K562 (cell line): ENCODE data around the gene MMEL1. TPM values are rescaled to one million over a fixed set of nuclear protein-coding genes. Genes with fewer than 3 reads are reported as not detected.

Source experiments
- ATAC-seq: fragments of 200-7000 bp; cut with Tn5 transposase; 3 replicates; pipeline ENCODE4 v1.9.1; 2020; ENCODE audit warnings: moderate library complexity
- BruUV-seq: library from RNA; stranded (reverse); fragments of 400-500 nt; replicated peaks from 2 replicates; lab custom pipeline; 2021; lab: Mats Ljungman, UMichigan
- CTCF ChIA-PET: fragments of 300-600 bp; formaldehyde crosslinking; extraction: SDS; loops from one replicate; lab custom pipeline; 2021; ENCODE audit warnings: low intra/inter-chr PET ratio; lab: Yijun Ruan, JAX
- POLR2A ChIA-PET: fragments of 300-600, 350-650 bp; sonication (Branson Sonifier 250); formaldehyde crosslinking; extraction: SDS; loops from one replicate; lab custom pipeline; 2021; ENCODE audit warnings: antibody characterized with exemption, inconsistent platforms; lab: Yijun Ruan, JAX
- DNase-seq, 4 experiments: peaks; one replicate each; pipeline versions ENCODE4 v3.0.0 to v3.0.0-alpha.2; 2011 to 2018; ENCODE audit warnings: low spot score in 3 of 4, mixed read lengths in 3 of 4; ENCODE audit errors: extremely low read depth in 1 of 4
- FAIRE-seq: peaks from 2 replicates; lab custom pipeline; 2011; peaks lifted over from hg19 to GRCh38; lab: Jason Lieb, UNC
- H2AFZ ChIP-seq: 2 replicates; pipeline ENCODE4 v1.6.0; 2011; ENCODE audit warnings: low read depth, low read length, control low read depth, inconsistent platforms
- H3K27ac ChIP-seq: fragments of 200-600 bp; 3 replicates; pipeline ENCODE4 v1.8.0; 2011; ENCODE audit warnings: low read depth, mild to moderate bottlenecking, control low read depth, inconsistent platforms, low read length, moderate library complexity, mixed read lengths; ENCODE audit errors: extremely low read depth
- H3K27me3 ChIP-seq, 2 experiments: fragments of 300-600 bp in 1 of 2; 2 replicates in 1 of 2; 3 replicates in 1 of 2; pipeline versions ENCODE4 v1.6.0 to v1.8.0; 2011; ENCODE audit warnings: inconsistent platforms in 2 of 2, low read length in 2 of 2, mild to moderate bottlenecking in 1 of 2, mixed read lengths in 1 of 2, moderate library complexity in 1 of 2; ENCODE audit not compliant: control insufficient read depth in 2 of 2, insufficient read depth in 2 of 2
- H3K36me3 ChIP-seq: fragments of 300-600 bp; 3 replicates; pipeline ENCODE4 v1.8.0; 2011; ENCODE audit warnings: mild to moderate bottlenecking, low read length, inconsistent platforms; ENCODE audit not compliant: control insufficient read depth, insufficient read depth
- H3K4me1 ChIP-seq, 2 experiments: fragments of 200-600 bp in 1 of 2; replicated peaks in 1 of 2; 2 replicates in 1 of 2; 3 replicates in 1 of 2; pipeline versions ENCODE4 v1.5.1 to v1.8.0; 2011; ENCODE audit warnings: inconsistent platforms in 2 of 2, low read length in 2 of 2, mild to moderate bottlenecking in 1 of 2, mixed read lengths in 1 of 2, moderate library complexity in 1 of 2; ENCODE audit not compliant: control insufficient read depth in 2 of 2, insufficient read depth in 2 of 2
- H3K4me2 ChIP-seq: 2 replicates; pipeline ENCODE4 v1.6.1; 2011; ENCODE audit warnings: low read length, control low read depth, inconsistent platforms, mixed read lengths; ENCODE audit not compliant: insufficient read depth
- H3K4me3 ChIP-seq: fragments of 200-600 bp; sonication (generic), shearing (Covaris generic); 2 replicates; pipeline ENCODE4 v1.5.1; 2016; ENCODE audit warnings: control low read depth, inconsistent platforms
- H3K79me2 ChIP-seq: fragments of 200-600 bp; 3 replicates; pipeline ENCODE4 v1.8.0; 2011; ENCODE audit warnings: low read length, inconsistent platforms; ENCODE audit not compliant: control insufficient read depth, insufficient read depth
- H3K9ac ChIP-seq, 2 experiments: 2 replicates each; pipeline versions ENCODE4 v1.6.0 to v1.6.1; 2011; ENCODE audit warnings: low read depth in 2 of 2, low read length in 2 of 2, control low read depth in 1 of 2, inconsistent platforms in 1 of 2, mild to moderate bottlenecking in 1 of 2, mixed read lengths in 1 of 2; ENCODE audit not compliant: insufficient read depth in 1 of 2
- H3K9me1 ChIP-seq: one replicate; pipeline ENCODE4 v1.6.0; 2011; ENCODE audit warnings: inconsistent platforms, mild to moderate bottlenecking, low read length, moderate library complexity; ENCODE audit not compliant: control insufficient read depth, insufficient read depth
- H3K9me3 ChIP-seq: replicated peaks from 2 replicates; pipeline ENCODE4 v1.5.1; 2011; ENCODE audit warnings: low read depth, low read length, inconsistent platforms; ENCODE audit not compliant: control insufficient read depth, insufficient read depth
- H4K20me1 ChIP-seq: replicated peaks from 2 replicates; pipeline ENCODE4 v1.6.1; 2011; ENCODE audit warnings: low read length, inconsistent platforms, mixed read lengths; ENCODE audit not compliant: control insufficient read depth, insufficient read depth
- FOXK2 ChIP-seq, 2 experiments: fragments of 450-650 bp; IDR thresholded peaks in 1 of 2; conservative IDR thresholded peaks in 1 of 2; 2 replicates each; pipeline ENCODE4 v1.6.1; 2016; ENCODE audit warnings: low read depth in 2 of 2, mild to moderate bottlenecking in 1 of 2
- KAT2B ChIP-seq: IDR thresholded peaks from one replicate; pipeline ENCODE4 v1.6.1; 2012; ENCODE audit warnings: low read depth, mild to moderate bottlenecking, control low read depth, inconsistent platforms, low read length, moderate library complexity
- NR3C1 ChIP-seq: sonication (generic); formaldehyde crosslinking; IDR thresholded peaks from 2 replicates; pipeline ENCODE4 v1.8.1; 2022; ENCODE audit warnings: missing genetic modification reagents
- POLR2B ChIP-seq: fragments of 450-650 bp; IDR thresholded peaks from 2 replicates; pipeline ENCODE4 v1.6.1; 2018; ENCODE audit warnings: low read depth; ENCODE audit not compliant: partially characterized antibody
- SLC30A9 ChIP-seq: fragments of 250-450 bp; sonication (Bioruptor Pico); IDR thresholded peaks from 2 replicates; pipeline ENCODE4 v1.8.0; 2022; ENCODE audit warnings: mild to moderate bottlenecking, moderate library complexity
- WGBS: fragments of 100-300 bp; shearing (Covaris generic); methylation state at CpG from one replicate; pipeline ENCODE4 v1.1.6; 2016; ENCODE audit warnings: low coverage, mixed read lengths; ENCODE audit not compliant: insufficient coverage; ENCODE audit errors: missing lambda C conversion rate; 5-methylcytosine and 5-hydroxymethylcytosine counted together
- in situ Hi-C: fragments of 300-500 bp; cut with MboI; formaldehyde crosslinking; loops from 4 replicates; pipeline ENCODE4 v1.15.0; 2018; ENCODE audit warnings: inconsistent platforms, mixed read lengths
- intact Hi-C: fragments of 100-400 bp; cut with micrococcal nuclease; formaldehyde crosslinking; loops from 2 replicates; pipeline ENCODE4 v1.14.2; 2022
- polyA plus RNA-seq, 8 experiments: library from polyadenylated mRNA; depleted of rRNA in 4 of 8; stranded (reverse) in 5 of 8; unstranded in 3 of 8; fragments of >200 nt; fragmentation: Nextera tagmentation in 2 of 8; fragmentation: Illumina TruSeq in 1 of 8; extraction: Ambion mirVana in 2 of 8; extraction: Trizol in 1 of 8; gene quantifications; 2 replicates each; pipeline versions ENCODE4 v1.2.1 to v1.2.3, GENCODE V29; 2011 to 2014; ENCODE audit warnings: inconsistent platforms in 1 of 8, missing spikeins in 1 of 8
- total RNA-seq, 7 experiments: library from RNA; depleted of rRNA in 6 of 7; stranded (reverse); fragments of >200 nt in 6 of 7; fragmentation: Illumina TruSeq in 2 of 7; extraction: Trizol in 2 of 7; gene quantifications; 2 replicates each; pipeline versions ENCODE4 v1.2.1 to v1.2.3, GENCODE V29; 2011 to 2021; ENCODE audit warnings: low replicate concordance in 1 of 7
- TF ChIP-seq, protein P1 (sequence below), 2 experiments: IDR thresholded peaks; 2 replicates each; pipeline ENCODE4 v1.6.1; 2012; ENCODE audit warnings: improper control_type of control experiment in 2 of 2, low read depth in 2 of 2, low read length in 2 of 2, borderline replicate concordance in 1 of 2
- TF ChIP-seq, protein P2 (sequence below): sonication (generic); formaldehyde crosslinking; IDR thresholded peaks from 2 replicates; pipeline ENCODE4 v1.8.1; 2023; ENCODE audit warnings: mild to moderate bottlenecking, missing genetic modification reagents, moderate library complexity
- TF ChIP-seq, protein P3 (sequence below), 2 experiments: fragments of 450-650 bp; formaldehyde crosslinking in 1 of 2; IDR thresholded peaks; 2 replicates each; pipeline versions ENCODE4 v1.4.0 to v1.6.1; 2014 to 2020; ENCODE audit warnings: mild to moderate bottlenecking in 2 of 2, borderline replicate concordance in 1 of 2, low read depth in 1 of 2

Gene MMEL1
- total and polyA plus RNA-seq, 9 of the 15 experiments (the other 6 are each of a cell fraction or from before 2014, with no cell fraction given), result not detected

DNA sequence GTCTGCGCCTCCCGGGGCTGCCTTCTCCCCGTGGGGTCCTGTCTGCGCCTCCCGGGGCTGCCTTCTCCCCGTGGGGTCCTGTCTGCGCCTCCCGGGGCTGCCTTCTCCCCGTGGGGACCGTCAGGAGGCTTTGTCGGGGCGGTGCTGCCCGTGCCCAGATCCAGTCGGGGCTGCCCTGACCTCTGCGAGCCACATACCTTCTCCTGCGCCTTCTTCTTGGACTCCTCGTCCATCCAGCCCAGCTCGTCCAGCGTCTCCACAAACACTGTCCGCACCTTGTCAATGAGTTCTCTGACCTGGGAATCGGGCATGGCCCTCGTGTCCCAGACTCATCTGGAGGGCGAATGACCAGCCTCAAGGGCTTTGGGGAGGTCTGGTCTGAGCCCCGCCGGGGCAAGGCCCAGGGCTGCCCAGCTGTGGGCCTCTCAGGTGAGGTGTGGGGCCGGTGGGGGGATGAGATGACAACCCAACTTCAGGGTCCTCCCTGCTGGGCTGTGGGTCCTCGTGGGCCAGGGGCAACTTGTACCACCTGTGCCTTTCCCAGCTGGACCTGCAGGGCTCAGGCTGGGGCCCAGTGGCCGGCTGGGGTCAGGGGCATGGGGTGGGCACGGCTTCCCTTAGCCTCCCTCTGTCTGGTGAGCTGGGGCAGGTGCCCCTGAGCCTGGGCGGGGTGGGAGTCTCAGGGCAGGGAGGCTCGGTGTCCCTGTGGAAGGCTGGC lies 36.8 kb downstream of the MMEL1 start:
- Histone ChIP-seq H3K4me2 (no peak overlapping the region), H3K9ac (0 out of 4 replicates have a peak overlapping the region, but pooled peaks of 1 of the 2 experiments have one; percentile 17), H3K79me2 (no peaks in the 10 kb centered on the region), H3K4me3 (no peak overlapping the region), H3K36me3 (no peaks in the 10 kb centered on the region), H4K20me1 (0 out of 2 replicates have a peak, but pooled peaks cover 6% of the 10 kb centered on the region), H3K9me1 (no peaks in the 10 kb centered on the region), H3K9me3 (no peaks in the 10 kb centered on the region), H2AFZ (no peak overlapping the region), H3K27me3 (peaks cover 14 to 57% of the 10 kb centered on the region in 2 experiments; a peak in 4 of 5 replicates), H3K27ac (no peak overlapping the region), H3K4me1 (peaks cover 0 to 52% of the 10 kb centered on the region in 2 experiments; a peak in 2 of 5 replicates)
- DNase-seq (no peak), FAIRE-seq (no peak), ATAC-seq (peak; percentile 12; the same call in 1 of the 3 replicates)
- ChIA-PET POLR2A (interaction anchor here (0.5 to 0.6 kb wide), 2 partner anchors 108 to 187 kb away, joined by 3 read pairs; no protein-coding TSS in a partner anchor), CTCF (no interaction called here)
- intact Hi-C loops (no loop called here), in situ Hi-C loops (no loop called here)
- no TSS peak for BruUV-seq
- WGBS, result 5% methylated on average over 31 of the region's 31 CpGs
- TF ChIP-seq FOXK2 (conservative IDR thresholded peaks at IDR 0.05 in 1 of 2, IDR thresholded peaks at IDR 0.05 in 1 of 2; ENCODE audit: low read depth in 2 of 2) (no peak), NR3C1 (CRISPR knock-in tag) (no peak), KAT2B (no peak), POLR2B (no peak), SLC30A9 (CRISPR knock-in tag) (no peak)
- TF ChIP-seq, protein P1, sequence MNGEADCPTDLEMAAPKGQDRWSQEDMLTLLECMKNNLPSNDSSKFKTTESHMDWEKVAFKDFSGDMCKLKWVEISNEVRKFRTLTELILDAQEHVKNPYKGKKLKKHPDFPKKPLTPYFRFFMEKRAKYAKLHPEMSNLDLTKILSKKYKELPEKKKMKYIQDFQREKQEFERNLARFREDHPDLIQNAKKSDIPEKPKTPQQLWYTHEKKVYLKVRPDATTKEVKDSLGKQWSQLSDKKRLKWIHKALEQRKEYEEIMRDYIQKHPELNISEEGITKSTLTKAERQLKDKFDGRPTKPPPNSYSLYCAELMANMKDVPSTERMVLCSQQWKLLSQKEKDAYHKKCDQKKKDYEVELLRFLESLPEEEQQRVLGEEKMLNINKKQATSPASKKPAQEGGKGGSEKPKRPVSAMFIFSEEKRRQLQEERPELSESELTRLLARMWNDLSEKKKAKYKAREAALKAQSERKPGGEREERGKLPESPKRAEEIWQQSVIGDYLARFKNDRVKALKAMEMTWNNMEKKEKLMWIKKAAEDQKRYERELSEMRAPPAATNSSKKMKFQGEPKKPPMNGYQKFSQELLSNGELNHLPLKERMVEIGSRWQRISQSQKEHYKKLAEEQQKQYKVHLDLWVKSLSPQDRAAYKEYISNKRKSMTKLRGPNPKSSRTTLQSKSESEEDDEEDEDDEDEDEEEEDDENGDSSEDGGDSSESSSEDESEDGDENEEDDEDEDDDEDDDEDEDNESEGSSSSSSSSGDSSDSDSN (IDR thresholded peaks at IDR 0.05; ENCODE audit: borderline replicate concordance in 1 of 2, low read depth in 2 of 2, low read length in 2 of 2), result no peak
- TF ChIP-seq, protein P2, sequence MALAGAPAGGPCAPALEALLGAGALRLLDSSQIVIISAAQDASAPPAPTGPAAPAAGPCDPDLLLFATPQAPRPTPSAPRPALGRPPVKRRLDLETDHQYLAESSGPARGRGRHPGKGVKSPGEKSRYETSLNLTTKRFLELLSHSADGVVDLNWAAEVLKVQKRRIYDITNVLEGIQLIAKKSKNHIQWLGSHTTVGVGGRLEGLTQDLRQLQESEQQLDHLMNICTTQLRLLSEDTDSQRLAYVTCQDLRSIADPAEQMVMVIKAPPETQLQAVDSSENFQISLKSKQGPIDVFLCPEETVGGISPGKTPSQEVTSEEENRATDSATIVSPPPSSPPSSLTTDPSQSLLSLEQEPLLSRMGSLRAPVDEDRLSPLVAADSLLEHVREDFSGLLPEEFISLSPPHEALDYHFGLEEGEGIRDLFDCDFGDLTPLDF (CRISPR knock-in tag), result no peak
- TF ChIP-seq, protein P3, sequence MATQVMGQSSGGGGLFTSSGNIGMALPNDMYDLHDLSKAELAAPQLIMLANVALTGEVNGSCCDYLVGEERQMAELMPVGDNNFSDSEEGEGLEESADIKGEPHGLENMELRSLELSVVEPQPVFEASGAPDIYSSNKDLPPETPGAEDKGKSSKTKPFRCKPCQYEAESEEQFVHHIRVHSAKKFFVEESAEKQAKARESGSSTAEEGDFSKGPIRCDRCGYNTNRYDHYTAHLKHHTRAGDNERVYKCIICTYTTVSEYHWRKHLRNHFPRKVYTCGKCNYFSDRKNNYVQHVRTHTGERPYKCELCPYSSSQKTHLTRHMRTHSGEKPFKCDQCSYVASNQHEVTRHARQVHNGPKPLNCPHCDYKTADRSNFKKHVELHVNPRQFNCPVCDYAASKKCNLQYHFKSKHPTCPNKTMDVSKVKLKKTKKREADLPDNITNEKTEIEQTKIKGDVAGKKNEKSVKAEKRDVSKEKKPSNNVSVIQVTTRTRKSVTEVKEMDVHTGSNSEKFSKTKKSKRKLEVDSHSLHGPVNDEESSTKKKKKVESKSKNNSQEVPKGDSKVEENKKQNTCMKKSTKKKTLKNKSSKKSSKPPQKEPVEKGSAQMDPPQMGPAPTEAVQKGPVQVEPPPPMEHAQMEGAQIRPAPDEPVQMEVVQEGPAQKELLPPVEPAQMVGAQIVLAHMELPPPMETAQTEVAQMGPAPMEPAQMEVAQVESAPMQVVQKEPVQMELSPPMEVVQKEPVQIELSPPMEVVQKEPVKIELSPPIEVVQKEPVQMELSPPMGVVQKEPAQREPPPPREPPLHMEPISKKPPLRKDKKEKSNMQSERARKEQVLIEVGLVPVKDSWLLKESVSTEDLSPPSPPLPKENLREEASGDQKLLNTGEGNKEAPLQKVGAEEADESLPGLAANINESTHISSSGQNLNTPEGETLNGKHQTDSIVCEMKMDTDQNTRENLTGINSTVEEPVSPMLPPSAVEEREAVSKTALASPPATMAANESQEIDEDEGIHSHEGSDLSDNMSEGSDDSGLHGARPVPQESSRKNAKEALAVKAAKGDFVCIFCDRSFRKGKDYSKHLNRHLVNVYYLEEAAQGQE (IDR thresholded peaks at IDR 0.05; ENCODE audit: borderline replicate concordance), result no peak
- TF ChIP-seq, protein P3 (CRISPR knock-in tag; IDR thresholded peaks at IDR 0.05; ENCODE audit: low read depth), result no peak
